Cerebellar nuclear complex (tissue), 1 donor: ENCODE results near the gene VIT.
"Not testable (repeated sequence)": the region's sequence is repeated elsewhere in the genome, so short reads cannot be mapped to it uniquely, and the experiment has no call there.

Source experiments
- DNase-seq, 2 experiments: peaks; one replicate each; lab custom pipeline; 2025; lab: John Stamatoyannopoulos, UW

The VIT gene

GRCh38 chr2:36807223-36807886 lies 110.8 kb downstream of the VIT start:
- no peak for DNase-seq

GRCh38 chr2:36808386-36809068 lies 112.0 kb downstream of the VIT start:
- no peak for DNase-seq

GRCh38 chr2:36809069-36809445 lies 112.5 kb downstream of the VIT start:
- no peak for DNase-seq

GRCh38 chr2:36811071-36811470 lies 114.6 kb downstream of the VIT start:
- DNase-seq: no peak

DNA sequence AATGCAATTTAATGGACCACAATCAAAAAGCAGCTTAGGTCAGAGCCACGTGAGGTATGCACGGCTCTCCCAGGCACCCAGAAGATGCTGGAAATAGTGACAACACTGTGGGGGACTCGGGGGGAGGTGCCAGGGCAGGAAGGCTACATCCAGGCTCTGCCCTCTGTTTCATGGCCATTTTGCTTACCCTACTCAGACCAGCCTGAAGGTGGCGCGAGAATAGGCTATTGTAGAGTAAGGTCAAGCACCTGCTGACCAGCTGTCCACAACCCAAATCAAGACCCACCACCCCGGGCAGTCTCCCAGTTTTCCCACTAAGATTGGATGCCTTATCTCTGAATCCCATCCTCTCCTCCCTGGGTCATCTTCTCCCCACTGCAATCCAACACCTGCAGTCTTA lies 115.7 kb downstream of the VIT start:
- no peak for DNase-seq

- no peak for DNase-seq
Measured at GRCh38 chr2:36818542-36818941, 122.0 kb downstream of the VIT start.

GRCh38 chr2:36819095-36819711 lies 122.7 kb downstream of the VIT start:
- no peak for DNase-seq

- DNase-seq: no peak
Measured at GRCh38 chr2:36820942-36821605, 124.6 kb downstream of the VIT start.

- DNase-seq: no peak
Measured at GRCh38 chr2:36823862-36824261, 127.4 kb downstream of the VIT start.

- DNase-seq: no peak
Measured at GRCh38 chr2:36824273-36824672, 127.8 kb downstream of the VIT start.

- not testable (repeated sequence) for DNase-seq
Measured at GRCh38 chr2:36824683-36825082, 128.2 kb downstream of the VIT start.

GRCh38 chr2:36831185-36831584 lies 134.7 kb downstream of the VIT start:
- DNase-seq: no peak

GRCh38 chr2:36834203-36834602 lies 137.7 kb downstream of the VIT start:
- no peak for DNase-seq

DNA sequence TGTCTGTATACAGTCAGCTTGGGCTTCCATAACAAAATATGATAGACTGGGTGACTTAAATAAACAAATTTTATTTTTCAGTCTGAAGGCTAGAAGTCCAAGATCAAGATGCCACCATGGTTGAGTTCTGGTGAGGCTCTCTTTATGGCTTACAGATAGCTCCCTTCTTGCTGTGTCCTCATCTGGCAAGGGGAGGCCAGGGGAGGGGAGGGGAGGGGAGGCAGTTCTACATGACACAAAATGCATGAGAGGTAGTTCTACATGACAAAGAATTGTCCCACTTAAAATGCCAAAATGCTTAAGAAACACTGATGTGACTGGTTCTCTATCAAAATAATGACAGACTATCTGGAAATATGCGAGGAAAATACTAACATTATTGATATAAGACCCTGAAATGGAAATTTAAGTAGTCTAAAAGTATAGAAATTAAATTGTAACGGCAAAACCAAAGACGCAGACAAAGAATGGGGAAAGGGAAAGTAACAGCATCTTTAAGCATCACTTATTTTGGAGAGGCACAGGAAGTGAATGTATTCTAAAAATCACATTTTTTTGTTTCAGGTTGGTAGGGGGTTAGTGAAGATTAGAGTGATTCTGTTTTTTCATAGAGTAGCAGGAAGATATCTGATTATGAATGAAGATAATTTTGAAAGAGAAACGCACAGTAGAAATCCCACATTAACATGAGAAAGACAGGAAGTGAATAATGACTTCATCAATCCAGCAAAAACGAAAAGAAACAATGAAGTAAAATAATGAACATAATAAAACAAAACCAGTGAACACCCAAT lies 138.4 kb downstream of the VIT start:
- DNase-seq: no peak

GRCh38 chr2:36839976-36840617 lies 143.6 kb downstream of the VIT start:
- no peak for DNase-seq

DNA sequence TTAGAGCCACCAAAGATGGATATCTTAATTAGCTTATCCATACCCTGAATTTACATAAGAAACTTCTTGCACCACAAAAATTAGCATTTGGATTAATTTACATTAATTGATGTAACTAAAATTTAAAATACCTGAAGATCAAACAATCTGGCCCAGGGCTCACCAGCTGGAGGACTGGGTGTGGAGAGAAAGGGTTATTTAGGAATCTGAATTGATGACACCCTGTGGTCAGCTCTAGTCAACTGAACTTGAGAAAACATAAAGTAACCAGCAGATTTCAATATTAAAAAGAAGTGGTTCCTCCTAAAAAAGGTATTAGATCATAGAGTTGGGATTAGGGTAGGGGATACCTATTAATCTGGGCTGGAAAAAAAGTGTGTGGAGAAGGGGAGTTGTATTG lies 147.3 kb downstream of the VIT start:
- no peak for DNase-seq

GRCh38 chr2:36849265-36849664 lies 152.8 kb downstream of the VIT start:
- DNase-seq: no peak

DNA sequence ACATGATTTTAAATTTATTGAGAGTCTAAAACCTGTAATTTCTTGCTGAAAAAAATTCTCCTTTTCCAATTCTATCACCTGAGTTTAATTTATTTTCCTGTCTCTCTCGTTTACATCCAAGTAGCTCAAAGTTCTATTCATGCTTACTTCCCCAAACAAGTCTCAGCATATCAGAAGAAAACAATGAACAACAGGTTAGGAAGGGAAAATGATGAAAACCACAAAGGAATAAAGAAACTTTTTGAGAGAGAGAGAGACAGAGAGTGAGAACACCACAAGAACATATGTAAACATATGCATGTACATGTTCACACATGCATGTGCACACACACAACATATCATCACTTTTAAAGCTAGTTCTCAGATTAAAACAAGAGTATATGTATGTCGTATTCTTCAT lies 157.7 kb downstream of the VIT start:
- DNase-seq: no peak

GRCh38 chr2:36855429-36855828 lies 158.9 kb downstream of the VIT start:
- no peak for DNase-seq

GRCh38 chr2:36857713-36858112 lies 161.2 kb downstream of the VIT start:
- DNase-seq: no peak

- no peak for DNase-seq
Measured at GRCh38 chr2:36858551-36859365, 162.3 kb downstream of the VIT start.
